Fibroblast of peridontal ligament (primary cell): Measurements from ENCODE around the gene SLC25A17.
"Not testable (repeated sequence)": the region's sequence is repeated elsewhere in the genome, so short reads cannot be mapped to it uniquely, and the experiment has no call there.

ENCODE experiments used
- DNase-seq: peaks from one replicate; pipeline ENCODE4 v3.0.0-alpha.2; 2010; ENCODE audit errors: extremely low read depth

SLC25A17 gene, protein sequence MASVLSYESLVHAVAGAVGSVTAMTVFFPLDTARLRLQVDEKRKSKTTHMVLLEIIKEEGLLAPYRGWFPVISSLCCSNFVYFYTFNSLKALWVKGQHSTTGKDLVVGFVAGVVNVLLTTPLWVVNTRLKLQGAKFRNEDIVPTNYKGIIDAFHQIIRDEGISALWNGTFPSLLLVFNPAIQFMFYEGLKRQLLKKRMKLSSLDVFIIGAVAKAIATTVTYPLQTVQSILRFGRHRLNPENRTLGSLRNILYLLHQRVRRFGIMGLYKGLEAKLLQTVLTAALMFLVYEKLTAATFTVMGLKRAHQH

DNA sequence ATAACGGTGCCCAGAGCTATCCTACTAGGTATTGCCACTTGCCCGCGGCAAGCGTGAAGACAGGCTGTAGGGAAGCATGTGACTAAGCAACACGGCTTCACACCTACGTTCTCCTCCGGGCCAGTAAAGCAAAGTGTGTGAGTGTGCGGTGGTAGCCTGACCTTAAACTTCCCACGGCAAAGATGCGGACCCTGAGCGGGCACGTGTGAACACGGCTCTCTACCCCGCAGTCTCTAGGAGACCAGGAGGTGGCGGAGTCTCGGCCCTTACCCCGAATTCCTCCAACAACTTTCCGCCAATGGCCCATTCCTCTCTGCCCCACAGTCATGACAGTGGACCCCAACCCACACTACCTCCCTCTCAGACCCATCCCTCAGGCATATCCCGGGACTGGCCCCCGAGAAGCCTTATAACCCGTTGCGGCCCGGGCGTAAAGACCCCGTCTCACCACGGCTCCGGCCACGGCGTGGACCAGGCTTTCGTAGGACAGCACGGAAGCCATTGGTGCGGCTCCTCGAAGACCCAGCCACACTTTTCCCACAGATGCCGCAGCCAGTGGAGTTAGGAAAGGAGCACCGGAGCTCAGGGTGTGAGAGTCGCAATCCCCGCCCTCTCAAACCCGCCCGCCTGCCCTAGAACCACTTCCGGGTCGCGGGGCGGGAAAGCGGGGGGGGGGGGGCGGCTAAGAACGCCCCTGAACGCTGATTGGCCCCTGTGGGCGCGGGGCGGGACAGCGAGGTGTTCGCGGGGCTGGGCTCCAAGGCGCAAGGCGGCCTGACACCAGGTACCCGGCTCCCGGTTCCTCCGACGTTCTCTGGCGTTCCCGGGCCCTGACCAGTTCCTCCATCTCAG, at the start of gene SLC25A17:
TSS of gene SLC25A17 (minus strand) at position 600 of the 852 bp plus-strand sequence. CDS start at position 502, 98 bp downstream.
- DNase-seq = peak; percentile 60

DNA sequence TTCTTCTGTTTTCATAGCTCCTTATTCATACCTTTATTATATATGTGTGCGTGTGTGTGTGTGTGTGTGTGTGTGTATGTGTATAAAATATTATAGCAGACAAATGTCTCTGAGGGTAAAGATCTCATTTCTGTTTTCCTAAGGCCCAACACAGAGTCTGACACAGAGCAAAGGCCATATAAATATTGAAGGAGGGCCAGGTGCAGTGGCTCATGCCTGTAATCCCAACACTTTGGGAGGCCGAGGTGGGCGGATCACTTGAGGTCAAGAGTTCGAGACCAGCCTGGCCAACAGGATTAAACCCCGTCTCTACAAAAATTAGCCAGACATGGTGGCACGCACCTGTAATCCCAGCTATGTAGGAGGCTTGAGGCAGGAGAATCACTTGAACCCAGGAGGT, 49.2 kb upstream of the SLC25A17 start:
- not testable (repeated sequence) for DNase-seq

DNA sequence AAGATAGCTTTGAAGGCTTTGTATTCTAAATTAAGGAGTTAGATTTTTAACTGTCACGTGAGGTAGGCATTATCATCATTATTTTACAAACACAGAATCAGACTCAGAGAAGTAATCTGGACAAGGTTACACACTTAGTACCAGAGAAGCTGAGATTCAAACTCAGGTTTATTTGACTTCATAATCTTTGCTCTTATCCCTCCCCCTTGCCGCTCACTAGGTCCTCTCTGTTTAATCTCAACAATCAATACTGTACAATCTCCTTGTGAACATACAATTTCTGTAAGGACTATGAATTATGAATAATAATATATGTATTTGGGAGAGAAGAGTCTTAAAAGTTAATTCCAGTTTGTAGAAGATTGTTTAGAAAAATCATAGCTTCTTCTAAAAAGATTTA, 48.0 kb upstream of the SLC25A17 start:
- no peak for DNase-seq

DNA sequence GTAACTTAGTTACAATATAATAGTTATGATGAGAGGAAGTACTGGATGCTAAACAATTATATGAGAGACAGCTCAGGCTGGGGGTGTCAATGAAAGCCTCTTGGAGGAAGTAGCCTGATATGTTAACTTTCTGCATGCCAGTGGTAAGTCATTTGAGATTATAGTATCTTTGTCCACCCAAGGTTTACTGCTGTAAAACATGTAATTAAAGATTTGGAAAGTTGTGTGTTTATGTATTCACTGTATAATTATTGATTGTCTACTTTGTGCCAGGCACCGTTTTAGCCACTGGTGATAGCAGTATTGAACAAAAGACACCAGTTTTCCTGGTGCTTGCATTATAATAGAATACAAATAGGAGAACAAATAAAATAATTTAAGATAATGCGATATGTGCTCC, 43.4 kb upstream of the SLC25A17 start:
- DNase-seq = no peak

DNA sequence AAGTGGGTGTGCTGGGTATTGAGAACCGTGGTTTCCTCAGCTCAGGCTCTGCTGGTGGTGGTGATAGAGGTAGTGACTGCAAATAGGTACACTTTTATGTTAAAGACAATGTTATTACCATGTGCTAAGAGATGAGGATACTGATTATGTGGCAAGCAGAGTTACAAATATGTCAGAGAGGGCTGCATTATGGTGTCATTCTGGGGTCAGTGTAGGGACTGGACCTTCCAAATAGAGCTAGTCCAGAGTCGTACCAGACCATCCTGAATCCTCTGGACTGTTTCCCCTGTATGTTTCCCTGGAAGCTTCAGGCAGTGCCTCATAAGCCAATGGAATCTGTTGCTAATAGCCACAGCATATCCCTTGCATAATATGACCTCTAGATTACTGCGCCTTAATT, 42.9 kb upstream of the SLC25A17 start, which contains the start of gene DNAJB7:
TSS of gene DNAJB7 (minus strand) at position 101 of the 400 bp plus-strand sequence. CDS start 119 bp downstream, outside the sequence.
- no peak for DNase-seq

DNA sequence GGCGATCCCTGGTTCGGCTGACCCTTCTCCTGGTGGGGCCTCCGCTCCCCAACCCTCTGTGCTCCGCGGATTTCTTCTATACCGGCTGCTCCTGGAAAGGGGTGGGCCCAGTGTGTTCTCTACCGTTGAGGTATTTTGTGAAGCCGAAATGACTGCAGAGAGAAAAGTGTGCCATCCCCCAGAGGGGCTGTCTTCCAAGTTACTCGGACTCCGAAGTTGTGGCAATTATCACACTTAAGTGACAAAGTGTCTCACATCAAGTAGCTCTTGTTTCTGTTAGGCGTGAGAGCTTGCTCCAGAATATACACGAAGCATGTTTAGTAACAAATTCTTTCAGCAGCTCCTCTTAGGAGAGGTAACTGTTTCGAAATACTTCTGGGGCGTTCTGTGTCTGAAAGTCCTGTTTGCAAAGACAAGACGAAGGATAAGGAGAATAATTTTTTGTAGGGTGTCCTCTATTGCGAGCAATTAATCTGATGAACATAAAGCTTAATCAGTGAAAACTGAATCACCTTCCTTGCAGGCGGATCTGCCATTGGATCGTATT, 38.2 kb upstream of the SLC25A17 start:
- peak; percentile 12 for DNase-seq

DNA sequence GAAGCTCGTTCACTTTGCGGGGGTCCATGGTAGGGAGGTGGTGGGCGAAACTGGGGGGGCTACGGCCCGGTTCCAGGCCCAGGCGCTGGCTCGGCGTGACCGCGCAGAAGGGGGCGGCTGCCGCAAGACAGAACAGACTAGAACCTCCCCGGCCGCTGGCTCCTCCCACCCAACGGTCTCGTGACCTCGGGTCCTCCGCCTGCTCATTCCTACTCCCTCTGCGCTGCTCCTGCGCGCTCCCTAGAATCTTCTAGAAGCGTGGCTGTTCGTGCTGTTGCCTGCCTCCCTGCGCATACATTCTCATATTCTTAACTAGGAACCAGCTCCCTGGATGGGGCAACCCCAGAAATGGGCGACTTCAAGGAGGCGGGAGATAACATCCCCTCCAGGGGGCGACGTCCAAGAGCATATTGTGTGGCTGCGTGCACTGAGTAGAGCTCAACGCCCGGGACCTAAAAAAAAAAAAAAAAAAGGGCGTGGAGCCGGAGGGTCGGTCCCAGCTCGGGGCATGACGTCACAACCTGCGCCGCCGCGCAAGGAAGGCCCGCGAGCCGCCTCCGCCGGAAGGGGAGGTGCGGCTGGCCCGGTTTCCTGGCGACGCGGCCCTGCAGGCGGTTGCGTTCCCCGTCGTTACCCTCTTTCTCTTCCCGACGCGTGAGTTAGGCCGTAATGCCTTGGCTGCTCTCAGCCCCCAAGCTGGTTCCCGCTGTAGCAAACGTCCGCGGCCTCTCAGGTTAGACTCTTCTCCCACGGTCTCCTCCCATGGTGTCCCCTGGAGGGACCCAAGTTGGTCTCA, 37.6 kb upstream of the SLC25A17 start, which contains the start of the genes ST13 and XPNPEP3:
TSS of gene ST13 (minus strand) at position 127 of the 796 bp plus-strand sequence. CDS start at position 28, 99 bp downstream.
TSS of gene XPNPEP3 (plus strand) at position 636 of the 796 bp plus-strand sequence. CDS start at position 670, 34 bp downstream.
- peak; percentile 95 for DNase-seq

DNA sequence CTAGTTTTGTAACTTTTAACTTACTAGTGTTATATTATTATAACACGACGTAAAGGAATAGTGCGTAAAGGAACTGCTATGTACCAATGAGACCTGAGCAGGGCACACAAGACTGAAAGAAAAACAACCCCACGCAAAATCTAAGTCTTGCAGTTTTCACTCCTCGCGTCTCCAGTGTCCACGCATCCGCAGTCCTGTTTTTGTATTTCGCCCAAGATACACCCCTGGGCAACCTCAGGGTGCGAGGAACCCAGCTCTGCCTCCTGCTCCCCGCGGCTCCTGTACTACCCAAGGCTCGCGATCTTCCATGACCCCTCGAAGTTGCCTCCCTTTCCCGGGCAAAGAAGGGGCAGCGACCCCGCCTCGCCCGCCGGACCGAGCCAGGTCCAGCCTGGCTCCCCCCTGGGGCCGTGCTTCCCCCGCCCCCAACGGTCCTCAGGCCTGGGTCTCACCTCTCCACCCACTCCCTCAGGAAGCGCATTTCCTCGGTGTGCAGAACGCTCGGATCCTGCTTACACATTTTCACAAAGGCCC, 36.9 kb upstream of the SLC25A17 start:
- peak; percentile 23 for DNase-seq

DNA sequence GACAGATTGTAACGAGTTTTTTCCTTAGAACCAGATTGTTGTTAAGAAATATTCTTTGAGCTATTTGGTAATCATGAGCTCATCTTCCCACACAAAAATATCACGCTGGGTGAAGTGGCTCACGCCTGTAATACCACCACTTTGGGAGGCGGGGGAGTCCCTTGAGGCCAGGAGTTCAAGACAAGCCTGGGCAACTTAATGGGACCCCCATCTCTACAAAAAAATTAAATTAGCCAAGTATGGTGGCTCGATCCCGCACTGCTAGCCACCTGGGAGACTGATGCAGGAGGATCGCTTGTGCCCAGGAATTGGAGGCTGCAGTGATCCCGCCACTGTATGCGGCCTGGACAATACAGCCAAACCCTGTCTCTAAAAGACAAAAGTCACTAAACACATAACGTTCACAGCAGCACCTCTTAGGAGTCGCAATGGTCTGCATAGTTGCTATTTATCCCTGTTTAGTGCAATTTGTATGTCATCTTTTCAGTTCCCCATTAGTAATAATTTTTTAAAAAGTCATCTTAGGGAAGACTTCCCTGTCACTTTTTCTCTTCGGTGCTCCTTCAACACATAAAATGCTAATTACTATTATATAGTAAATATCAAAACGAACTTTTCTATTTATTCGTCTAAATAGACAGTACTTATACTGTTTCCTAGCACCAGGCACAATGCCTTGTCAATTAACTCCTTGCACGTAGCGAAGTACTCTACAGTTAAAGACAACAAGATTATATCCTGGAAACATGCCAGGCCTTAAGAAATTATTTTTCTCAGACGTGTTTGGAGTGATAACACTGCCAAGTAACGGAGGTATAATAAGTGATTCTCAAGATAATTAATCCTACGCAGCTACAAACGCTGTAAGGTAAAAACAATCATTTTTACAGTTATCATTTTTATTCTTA, 36.2 kb upstream of the SLC25A17 start:
- peak; percentile 47 for DNase-seq

DNA sequence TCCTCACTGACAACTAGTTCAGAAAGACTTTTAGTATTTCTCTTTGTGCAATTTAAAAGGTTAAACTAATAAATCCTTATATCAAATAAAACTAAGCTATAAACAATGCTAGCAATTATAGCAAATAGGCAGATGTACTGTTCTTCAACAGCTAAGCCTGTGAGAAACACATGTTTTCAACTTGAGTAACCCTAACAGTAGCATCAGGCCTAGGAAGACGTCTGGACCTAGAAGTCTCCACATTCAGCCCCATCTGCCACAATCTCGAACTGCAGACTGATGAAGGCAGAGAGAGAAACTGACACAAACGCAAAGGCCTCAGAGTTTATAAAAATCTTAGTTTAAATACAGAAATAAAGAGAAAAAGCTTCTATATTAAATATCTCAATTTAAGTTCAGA, 34.8 kb upstream of the SLC25A17 start:
- DNase-seq = peak; percentile 29

DNA sequence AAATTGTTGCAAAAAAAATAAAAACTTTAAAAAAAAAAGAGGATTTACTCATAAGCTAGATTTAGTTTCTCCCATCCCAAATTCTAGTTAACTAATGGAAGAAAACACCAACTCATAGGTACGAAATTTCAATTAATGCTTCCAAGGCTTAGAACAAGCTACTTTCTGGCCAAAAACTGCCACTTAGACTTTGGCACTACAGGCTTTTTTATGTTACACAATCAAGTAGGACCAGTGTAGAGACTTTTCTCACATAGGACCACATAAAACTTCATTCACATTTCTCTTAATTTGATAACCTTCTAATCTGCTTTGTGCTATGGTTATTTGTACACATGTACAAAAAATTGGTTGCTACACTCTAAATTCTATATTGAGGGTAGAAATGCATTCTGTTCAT, 34.2 kb upstream of the SLC25A17 start:
- DNase-seq = peak; percentile 7

DNA sequence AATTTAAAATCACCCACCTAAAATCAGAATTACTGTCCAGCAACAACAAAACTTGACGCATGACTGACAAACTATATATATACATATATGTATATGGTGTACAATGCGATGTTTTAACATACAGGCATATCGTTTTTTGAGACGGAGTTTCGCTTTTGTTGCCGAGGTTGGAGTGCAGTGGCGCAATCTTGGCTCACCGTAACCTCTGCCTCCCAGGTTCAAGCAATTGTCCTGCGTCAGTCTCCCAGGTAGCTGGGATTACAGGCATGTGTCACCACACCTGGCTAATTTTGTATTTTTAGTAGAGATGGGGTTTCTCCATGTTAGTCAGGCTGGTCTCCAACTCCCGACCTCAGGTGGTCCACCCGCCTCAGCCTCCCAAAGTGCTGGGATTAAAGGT, 26.7 kb upstream of the SLC25A17 start:
- not testable (repeated sequence) for DNase-seq

DNA sequence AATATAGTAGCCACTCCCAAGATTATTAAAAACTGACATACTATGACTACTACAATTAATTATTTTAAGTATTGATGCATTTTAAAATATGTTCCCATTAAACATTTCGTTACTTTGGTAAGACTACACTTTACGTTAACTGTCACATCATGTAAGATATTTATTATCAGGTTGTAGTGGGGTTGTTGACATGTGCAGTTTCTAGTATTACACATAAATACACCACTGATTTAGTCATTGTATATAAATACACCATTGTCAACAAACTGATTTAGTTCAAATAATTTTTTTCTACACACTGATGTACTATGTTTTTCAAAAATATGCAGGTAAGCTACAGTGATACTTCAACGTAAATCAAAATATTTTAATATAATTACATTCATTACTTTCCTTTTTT, 25.8 kb upstream of the SLC25A17 start:
- no peak for DNase-seq

DNA sequence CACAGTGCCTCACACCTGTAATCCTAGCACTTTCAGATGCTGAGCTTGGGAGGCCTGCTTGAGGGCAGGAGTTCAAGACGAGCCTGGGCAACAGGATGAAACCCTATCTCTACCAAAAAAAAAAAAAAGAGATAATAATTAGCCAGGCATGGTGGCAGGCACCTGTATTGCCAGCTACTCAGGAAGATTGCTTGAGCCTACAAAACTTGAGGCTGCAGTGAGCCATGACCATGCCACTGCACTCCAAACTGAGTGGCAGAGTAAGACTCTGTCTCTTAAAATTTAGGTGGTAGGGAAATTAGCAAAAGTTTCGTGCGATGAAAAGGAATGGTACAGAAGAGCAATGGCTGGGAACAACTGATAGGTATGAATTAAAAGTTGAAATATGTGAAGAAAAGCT, 19.3 kb upstream of the SLC25A17 start:
- no peak for DNase-seq

DNA sequence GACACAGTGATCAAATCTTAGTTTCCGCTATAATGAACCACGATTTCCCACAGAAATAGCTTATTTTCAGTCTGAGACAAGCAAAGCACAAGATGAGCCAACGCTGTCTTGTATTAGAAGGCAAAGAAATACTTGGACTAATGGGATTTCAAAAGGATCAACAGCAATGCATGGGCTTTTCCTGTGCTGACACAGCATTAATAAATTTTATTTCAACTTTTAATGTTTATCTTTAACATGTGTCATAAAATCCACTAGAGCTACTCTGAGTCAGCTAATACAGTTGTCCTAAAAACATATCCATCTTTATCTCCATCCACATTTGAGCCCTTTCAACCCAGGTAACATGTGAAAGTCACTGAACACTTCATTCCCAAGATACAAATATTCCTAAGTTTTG, 15.5 kb upstream of the SLC25A17 start:
- DNase-seq = no peak

DNA sequence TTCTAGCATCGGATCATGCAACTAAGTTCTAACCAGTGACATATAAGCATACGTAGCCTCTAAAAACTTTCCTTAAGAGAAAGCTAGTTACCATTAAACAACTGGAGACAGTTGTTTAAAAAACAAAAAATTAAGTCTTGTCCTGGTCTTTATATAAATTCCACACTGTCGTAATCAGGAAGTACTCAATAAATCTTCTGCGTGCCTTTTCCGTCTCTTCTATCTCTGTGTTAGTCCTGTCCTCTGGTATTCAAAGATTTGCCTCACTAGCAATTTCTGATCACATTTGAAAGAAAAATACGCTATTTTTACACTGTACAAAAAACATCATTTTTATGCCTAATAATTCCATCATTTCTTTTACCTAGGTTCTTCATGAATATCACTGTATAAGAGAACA, 10.0 kb upstream of the SLC25A17 start:
- no peak for DNase-seq

DNA sequence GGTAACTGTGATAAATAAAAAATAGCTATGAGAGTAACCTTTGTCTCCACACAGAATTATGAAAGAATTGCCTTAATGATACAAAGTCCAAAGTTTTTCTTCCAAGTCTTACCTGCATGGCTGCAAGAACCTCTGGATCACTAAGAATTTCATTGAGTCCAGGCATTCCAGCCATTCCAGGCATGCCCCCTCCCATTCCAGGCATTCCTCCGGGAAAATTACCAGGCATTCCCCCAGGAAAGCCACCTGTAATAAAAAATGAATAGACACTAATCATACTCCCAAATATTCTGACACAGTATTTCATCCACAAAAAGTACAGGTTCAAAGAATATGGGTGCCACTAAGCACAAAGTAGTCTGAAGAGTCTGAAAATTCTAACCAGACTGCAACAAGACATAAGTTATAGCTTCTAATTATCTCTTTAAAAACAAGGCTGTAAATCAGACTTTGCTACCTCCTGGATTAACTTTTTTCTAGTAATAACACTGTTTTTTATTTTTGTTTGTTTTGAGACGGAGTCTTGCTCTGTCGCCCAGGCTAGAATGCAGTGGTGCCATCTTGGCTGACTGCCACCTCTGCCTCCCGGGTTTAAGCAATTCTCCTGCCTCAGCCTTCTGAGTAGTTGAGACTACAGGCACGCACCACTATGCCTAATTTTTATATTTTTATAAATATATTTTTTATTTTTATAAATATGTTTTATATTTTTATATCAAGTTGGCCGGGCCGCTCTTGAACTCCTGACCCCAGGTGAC, 8.0 kb upstream of the SLC25A17 start:
- no peak for DNase-seq

DNA sequence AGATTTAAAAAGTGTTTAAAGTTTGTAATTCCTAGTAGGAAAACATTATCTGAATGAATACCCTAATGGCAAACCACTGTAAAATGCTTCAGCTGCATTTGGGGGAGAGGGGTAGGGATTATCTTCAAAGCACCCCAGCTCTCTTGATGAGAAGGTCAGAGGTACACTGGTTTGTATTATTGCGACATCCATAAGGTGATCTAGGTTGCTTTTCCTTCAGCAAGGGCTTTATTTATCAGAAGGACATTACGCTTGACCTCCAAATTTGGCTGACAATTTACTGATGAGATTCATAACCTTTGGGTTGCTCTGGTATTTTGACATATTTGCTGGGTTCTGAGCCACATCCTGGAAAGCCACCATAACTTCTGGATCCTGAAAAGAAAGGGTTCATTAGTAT, 7.1 kb upstream of the SLC25A17 start:
- DNase-seq = not testable (repeated sequence)

DNA sequence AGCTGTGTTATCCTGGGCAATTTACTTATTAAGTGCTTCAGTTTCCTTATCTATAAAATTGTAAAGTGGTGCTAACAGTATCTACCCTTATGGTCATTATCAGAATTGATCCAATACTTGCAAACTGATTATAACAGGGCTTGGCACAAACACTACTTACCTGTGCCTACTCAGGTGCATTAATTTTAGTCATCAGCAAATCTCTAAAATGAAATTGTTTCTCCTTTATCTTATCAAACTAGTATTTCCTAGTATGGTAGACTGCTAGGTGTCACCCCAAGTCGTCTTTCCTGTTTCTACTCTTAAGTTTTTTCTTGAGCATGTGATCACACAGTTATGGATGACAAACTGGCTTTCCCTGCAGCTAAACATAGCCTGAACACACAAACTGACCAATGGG, 4.3 kb upstream of the SLC25A17 start:
- DNase-seq = no peak
